ENCODE data around the gene KCTD15.

DNA sequence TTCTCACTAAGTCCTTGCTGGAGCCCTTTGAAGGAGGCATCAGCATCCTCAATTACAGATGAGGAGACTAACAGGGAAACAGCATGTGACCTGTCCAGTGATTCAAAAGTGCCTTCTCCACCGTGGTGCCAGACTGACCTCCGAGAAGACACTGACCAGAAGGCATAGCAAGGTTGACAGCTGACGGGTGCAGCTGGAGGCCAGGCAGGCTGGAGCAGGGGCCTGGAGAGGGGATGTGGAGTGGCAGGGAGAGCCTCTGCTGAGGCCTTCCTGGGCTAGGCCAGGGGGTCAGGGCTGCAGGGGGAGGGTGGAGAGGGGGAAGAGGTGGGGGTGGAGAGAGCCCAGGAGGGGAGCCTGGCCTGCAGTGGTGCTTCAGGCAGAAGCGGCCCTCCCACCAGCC, 66.3 kb downstream of the KCTD15 start:
- TF ChIP-seq EZH2 (IDR thresholded peaks at IDR 0.05) (no peak), POLR2AphosphoS5 (IDR thresholded peaks at IDR 0.05; ENCODE audit: borderline replicate concordance, low read depth, low read length) (no peak), FOXP2 (optimal IDR thresholded peaks at IDR 0.05; ENCODE audit: control extremely low read depth, extremely low read length, insufficient read depth) (no peak)
